HG03571 (cell line): ENCODE measurements around the gene RGS3.

Source experiments
- ATAC-seq: cut with Tn5 transposase; IDR thresholded peaks from one replicate; pipeline ENCODE4 v1.9.1; 2021; ENCODE audit not compliant: unreplicated experiment

RGS3 gene

GRCh38 chr9:113511047-113511521 lies 47.6 kb downstream of the RGS3 start:
- ATAC-seq = no peak

- peak; percentile 51 for ATAC-seq
Observed at GRCh38 chr9:113511856-113512761, 48.6 kb downstream of the RGS3 start.

- no peak for ATAC-seq
Observed at GRCh38 chr9:113513111-113513510, 49.6 kb downstream of the RGS3 start.

GRCh38 chr9:113513536-113513935 lies 50.0 kb downstream of the RGS3 start:
- ATAC-seq = no peak

GRCh38 chr9:113514061-113514460 lies 50.5 kb downstream of the RGS3 start:
- ATAC-seq = no peak

- no peak for ATAC-seq
Observed at GRCh38 chr9:113514748-113515147, 51.2 kb downstream of the RGS3 start.

- ATAC-seq = no peak
Observed at GRCh38 chr9:113515862-113516261, 52.3 kb downstream of the RGS3 start.

- ATAC-seq = peak; percentile 93
Observed at GRCh38 chr9:113516840-113517577, 53.5 kb downstream of the RGS3 start.

GRCh38 chr9:113519426-113520108 lies 56.0 kb downstream of the RGS3 start:
- ATAC-seq = no peak

GRCh38 chr9:113520109-113520642 lies 56.6 kb downstream of the RGS3 start:
- ATAC-seq = no peak

- ATAC-seq = no peak
Observed at GRCh38 chr9:113521693-113522255, 58.2 kb downstream of the RGS3 start.

- ATAC-seq = no peak
Observed at GRCh38 chr9:113522419-113522818, 58.9 kb downstream of the RGS3 start.

- peak; percentile 1 for ATAC-seq
Observed at GRCh38 chr9:113522858-113523257, 59.3 kb downstream of the RGS3 start.

GRCh38 chr9:113523421-113524141 lies 60.1 kb downstream of the RGS3 start:
- peak; percentile 81 for ATAC-seq

GRCh38 chr9:113524468-113524867 lies 60.9 kb downstream of the RGS3 start:
- no peak for ATAC-seq

GRCh38 chr9:113525205-113525604 lies 61.7 kb downstream of the RGS3 start:
- ATAC-seq = no peak

GRCh38 chr9:113525831-113526230 lies 62.3 kb downstream of the RGS3 start:
- ATAC-seq = no peak

GRCh38 chr9:113526231-113526746 lies 62.8 kb downstream of the RGS3 start:
- no peak for ATAC-seq

GRCh38 chr9:113526841-113527240 lies 63.3 kb downstream of the RGS3 start:
- no peak for ATAC-seq

- no peak for ATAC-seq
Observed at GRCh38 chr9:113528088-113528487, 64.6 kb downstream of the RGS3 start.
